HG02623 (cell line): ENCODE data around the gene TMEM115.

Experiments
- ATAC-seq: cut with Tn5 transposase; IDR thresholded peaks from one replicate; pipeline ENCODE4 v1.9.1; 2021; ENCODE audit warnings: moderate library complexity; ENCODE audit not compliant: unreplicated experiment

TMEM115 gene

GRCh38 chr3:50378757-50379156 is 19.4 kb upstream of the TMEM115 start:
- no peak for ATAC-seq

- no peak for ATAC-seq
Measured at GRCh38 chr3:50378024-50378423, 18.7 kb upstream of the TMEM115 start.

DNA sequence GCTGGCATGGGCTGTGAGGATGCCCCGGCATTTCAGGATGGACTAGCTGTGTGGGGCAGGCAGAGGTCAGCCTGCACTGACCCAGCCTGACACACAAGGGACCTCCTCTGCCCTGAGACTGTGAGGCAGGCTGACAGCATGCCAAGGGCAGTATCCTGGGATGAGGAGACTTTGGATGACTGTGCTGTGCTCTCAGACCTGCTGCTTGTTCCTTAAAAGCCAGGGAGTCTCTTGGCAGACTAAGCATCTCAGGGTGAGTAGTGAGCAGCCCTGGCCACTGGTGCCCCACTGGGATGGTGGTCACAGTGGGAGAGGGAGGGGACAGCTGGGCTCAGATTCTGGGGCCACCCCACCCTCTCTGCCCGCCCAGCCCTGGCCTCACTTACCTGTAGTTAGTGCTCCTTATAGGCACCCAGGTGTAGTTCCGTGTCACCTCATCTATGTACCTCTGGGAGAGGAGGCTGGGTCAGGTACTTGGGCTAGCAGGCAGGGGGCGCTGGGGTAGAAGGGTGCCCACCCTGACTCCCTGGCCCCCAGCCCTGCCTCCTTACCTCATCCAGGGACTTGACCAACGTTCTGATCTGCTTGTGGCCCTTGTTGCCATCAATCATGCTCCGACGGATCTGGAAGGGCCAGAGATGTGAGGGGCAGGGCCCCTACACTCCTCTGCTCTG is 16.1 kb upstream of the TMEM115 start:
- ATAC-seq = no peak

DNA sequence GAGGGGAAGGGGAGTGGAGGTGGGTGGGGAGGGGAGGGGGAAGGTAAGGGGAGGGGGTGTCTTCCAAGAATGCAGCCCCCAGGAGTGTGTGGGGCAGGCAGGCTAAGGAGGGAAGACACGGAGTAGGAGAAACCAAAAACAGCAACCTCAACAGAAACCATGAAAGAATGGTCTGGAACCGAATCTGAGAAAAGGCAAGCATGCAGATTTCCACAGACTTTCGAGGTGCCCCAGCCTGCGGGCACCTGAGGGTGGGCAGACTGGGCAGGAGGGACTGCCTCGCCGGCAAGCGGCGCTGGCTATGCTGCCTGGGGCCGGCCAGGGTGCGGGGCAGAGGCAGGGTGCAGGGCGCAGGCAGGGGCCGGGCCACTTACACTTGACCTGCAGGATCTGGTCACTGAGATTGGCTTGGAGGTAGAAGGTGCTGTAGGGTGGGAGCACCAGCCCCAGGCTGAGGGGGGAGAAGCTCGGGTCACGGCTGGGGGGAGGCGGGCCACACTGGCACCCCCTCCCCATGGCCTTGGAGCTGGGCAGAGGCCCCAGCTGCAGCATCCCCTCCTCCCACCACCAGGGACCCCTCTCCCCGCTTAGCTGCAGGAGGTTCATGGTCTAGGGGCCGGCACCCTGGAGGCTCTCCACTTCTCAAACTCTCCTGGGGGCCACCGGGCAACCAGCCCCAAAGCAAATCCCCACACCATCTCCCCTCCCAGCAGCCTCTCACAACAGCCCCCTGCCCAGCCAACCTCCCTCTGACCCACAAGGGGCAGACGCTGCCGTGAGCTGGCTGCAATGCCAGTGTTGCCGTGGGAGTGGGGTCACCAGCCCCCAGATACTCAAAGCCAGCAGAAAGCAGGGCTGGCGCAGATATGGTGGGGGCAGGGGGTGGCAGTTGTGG is 15.3 kb upstream of the TMEM115 start:
- ATAC-seq = no peak

- no peak for ATAC-seq
Measured at GRCh38 chr3:50373146-50374051, 14.1 kb upstream of the TMEM115 start.

DNA sequence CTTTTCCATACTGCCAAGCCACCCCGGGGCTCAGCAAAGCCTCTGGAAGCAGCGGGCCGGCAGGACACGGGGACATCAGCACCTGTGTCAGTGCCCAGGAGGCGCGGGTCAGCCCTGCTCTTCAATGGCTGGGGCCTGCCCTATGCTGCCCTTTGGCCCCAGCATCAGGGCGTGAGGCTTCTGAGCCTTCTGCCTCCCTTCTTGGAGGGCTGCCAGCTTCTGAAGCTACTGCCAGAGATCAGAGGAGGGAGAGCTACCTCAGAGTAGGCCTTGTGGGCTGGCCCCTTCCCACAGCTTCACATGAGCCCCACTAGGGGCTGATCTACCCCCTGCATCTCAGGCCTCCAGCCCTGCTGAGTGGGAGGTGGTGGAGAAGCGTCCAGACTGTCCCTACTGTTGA is 13.0 kb upstream of the TMEM115 start:
- ATAC-seq = no peak

- ATAC-seq = no peak
Measured at GRCh38 chr3:50371133-50371685, 11.9 kb upstream of the TMEM115 start.

GRCh38 chr3:50370594-50370993 is 11.3 kb upstream of the TMEM115 start:
- no peak for ATAC-seq

- ATAC-seq = no peak
Measured at GRCh38 chr3:50369012-50369670, 9.8 kb upstream of the TMEM115 start.

- ATAC-seq = no peak
Measured at GRCh38 chr3:50365842-50366220, 6.5 kb upstream of the TMEM115 start.

DNA sequence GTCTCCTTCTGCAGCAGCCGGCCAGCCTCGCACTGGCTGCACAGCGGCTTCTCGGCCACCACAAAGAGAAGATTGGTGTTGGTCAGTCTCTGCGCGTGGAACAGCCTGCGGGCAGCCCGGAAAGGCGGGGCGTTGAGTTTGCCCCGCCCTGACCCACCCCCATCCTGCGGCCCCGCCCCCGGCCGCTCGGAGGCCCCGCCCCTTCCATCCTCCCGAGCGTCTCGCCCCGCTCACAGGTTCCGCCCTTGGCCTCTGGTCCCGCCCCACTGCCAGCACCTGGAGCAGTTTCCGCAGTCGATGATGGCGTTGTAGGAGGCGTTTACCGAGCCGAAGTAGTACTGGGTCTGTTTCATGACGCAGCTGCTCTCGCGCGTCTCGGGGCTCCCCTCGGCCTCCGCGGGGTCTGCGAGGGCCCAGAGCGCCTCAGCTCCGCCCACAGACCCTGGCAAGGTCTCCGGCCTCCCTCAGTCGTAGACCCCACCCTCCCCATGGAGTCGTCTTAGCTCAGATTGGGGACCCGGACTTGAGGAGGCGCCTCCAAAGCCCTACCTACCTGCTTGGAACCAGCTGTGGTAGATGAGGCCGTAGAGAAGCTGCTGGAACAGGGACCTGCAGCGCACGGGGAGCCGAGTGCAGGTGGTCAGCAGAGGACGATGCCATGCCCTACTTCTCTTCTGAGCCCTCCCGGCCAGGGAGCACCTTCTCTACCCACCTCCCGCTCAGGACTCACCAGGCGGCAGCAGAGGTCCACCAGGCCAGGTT is 5.9 kb upstream of the TMEM115 start:
- ATAC-seq = peak; percentile 91

DNA sequence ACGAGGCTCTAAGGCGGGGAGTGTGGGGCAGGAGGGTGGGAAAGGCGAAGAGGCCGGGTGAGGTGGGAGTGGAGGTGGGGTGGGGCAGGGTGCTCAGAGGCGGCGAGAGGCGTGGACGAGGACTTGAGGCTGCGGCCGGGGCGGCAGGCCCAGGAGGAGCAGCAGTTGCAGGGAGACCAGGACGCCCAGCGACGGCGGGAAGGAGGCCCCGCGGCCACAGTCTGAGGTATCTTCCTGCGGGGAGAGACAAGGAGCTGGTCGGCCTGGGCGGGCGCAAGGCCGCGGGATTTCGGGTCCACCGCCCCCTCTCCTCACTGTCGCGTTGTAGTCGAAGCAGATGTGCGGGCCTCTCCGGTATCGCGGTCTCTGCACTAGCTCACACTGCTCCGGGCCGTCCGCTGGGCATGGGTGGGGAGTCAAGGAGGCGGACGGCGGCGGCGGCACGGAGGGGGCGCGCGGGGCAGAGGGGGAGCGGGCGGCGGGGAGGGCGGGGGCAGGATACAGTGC is 5.3 kb upstream of the TMEM115 start:
- no peak for ATAC-seq

GRCh38 chr3:50359760-50360110 is 414 bp upstream of the TMEM115 start:
- ATAC-seq = peak; percentile 4

DNA sequence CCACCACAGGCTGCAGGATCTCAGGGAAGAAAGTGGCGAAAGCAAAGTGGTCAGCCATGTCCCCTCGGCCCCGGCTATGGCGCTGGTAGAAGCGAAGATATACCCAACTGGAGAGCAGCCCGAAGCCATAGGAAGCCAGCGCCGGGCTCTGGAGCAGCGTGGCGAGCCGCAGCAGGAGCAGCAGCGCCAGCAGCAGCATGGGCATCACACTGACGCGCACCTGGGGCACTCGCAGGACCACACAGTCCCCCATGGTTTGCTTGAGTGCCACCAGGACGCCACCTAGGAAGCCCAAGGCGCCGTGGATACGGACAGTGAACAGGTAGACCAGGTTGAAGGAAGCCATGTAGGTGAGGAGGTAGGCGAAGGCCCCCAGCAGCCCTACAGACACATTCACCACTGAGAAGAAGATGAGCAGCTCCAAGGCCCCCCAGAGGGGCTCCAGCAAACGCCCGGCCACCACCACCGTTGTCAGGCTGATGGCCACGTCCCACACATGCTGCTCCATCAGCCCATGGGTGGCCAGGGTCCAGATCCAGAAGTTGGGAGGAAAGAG is 888 bp downstream of the TMEM115 start:
- ATAC-seq = no peak

- no peak for ATAC-seq
Measured at GRCh38 chr3:50357481-50357880, 1.8 kb downstream of the TMEM115 start.

GRCh38 chr3:50356553-50356952 is 2.8 kb downstream of the TMEM115 start:
- ATAC-seq = no peak

DNA sequence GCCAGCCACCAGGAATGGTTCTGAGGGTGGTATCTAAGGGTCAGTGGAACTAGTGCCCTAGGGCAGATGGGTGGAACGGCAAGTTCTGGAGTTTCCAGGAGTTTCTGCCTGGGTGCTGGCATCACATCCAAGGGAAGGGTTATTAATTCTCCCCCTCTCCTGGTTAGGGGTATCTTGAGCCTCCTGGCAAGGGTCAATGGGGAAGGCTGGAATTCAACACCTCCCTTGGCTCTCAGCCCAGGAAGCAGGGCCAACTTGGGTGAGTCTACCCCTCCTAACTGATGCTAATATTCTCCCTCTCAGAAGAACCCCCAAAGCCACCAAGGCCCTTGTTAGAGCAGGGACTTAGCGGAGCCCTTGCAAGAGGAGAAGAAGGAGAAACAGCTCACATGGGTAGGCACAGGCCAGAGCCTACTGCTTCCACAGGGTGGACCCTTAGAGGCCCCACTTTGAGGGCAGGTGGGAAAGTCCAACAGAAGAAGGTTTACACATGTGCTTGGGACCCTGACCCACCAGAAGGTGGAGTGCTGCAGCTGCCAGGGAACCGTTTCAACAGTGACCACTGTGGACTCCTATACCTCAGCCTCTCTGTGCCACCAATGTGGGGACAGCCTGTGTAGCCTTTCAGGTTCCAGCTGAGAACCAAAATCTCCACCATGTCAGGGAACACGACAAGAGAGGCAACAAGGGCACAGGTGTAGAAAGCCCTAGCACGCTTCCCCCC is 3.3 kb downstream of the TMEM115 start:
- no peak for ATAC-seq

- no peak for ATAC-seq
Measured at GRCh38 chr3:50354850-50355249, 4.5 kb downstream of the TMEM115 start.
